ENCODE measurements around the gene HUWE1.

GRCh38 chrX:53605004-53605403 is 81.5 kb downstream of the HUWE1 start:
- TF ChIP-seq CTCF (IDR thresholded peaks at IDR 0.05; ENCODE audit: borderline replicate concordance, extremely low read depth, low read length, poor library complexity, severe bottlenecking) (no peak), EZH2 (IDR thresholded peaks at IDR 0.05; ENCODE audit: borderline replicate concordance, low read depth, low read length, severe bottlenecking) (no peak)
